Esophagus muscularis mucosa (tissue), 4 donors: Measurements from ENCODE around the gene ACER1. TPM values are rescaled to one million over a fixed set of nuclear protein-coding genes. Genes with fewer than 3 reads are reported as not detected.

ENCODE experiments used
- DNase-seq: peaks from one replicate; pipeline ENCODE4 v3.0.0-alpha.2; 2017; ENCODE audit errors: extremely low spot score
- H3K27ac ChIP-seq, 4 donors: fragments of 200-600 bp; sonication (generic); replicated peaks in 1 of 4; 1 replicate in 3 of 4; 2 replicates in 1 of 4; pipeline ENCODE4 v1.5.1; 2016 to 2019; ENCODE audit warnings: mild to moderate bottlenecking in 1 of 4
- H3K27me3 ChIP-seq, 4 donors: fragments of 200-600 bp; sonication (generic); one replicate each; pipeline versions ENCODE4 v1.5.1 to v1.6.0; 2016 to 2019
- H3K36me3 ChIP-seq, 4 donors: fragments of 200-600 bp; sonication (generic); one replicate each; pipeline ENCODE4 v1.5.1; 2016 to 2019
- H3K4me1 ChIP-seq, 4 donors: fragments of 200-600 bp; sonication (generic); one replicate each; pipeline ENCODE4 v1.5.1; 2016 to 2019
- H3K4me3 ChIP-seq, 4 donors: fragments of 200-600 bp; sonication (generic); 1 replicate in 2 of 4; 2 replicates in 2 of 4; pipeline ENCODE4 v1.5.1; 2016 to 2019; ENCODE audit warnings: mild to moderate bottlenecking in 4 of 4, moderate library complexity in 1 of 4
- H3K9me3 ChIP-seq, 4 donors: fragments of 200-600 bp; sonication (generic); 1 replicate in 3 of 4; 2 replicates in 1 of 4; pipeline ENCODE4 v1.5.1; 2016 to 2019
- CTCF ChIP-seq, 3 experiments: fragments of 200-600 bp in 2 of 3; fragments of 450-650 bp in 1 of 3; sonication (generic) in 2 of 3; IDR thresholded peaks; one replicate each; pipeline ENCODE4 v1.5.1; 2017 to 2019; ENCODE audit warnings: antibody characterized with exemption in 3 of 3, mild to moderate bottlenecking in 2 of 3, moderate library complexity in 1 of 3
- EP300 ChIP-seq: sonication (generic); formaldehyde crosslinking; IDR thresholded peaks from one replicate; pipeline ENCODE4 v1.6.1; 2017; ENCODE audit warnings: antibody characterized with exemption
- POLR2A ChIP-seq: fragments of 450-650 bp; IDR thresholded peaks from one replicate; pipeline ENCODE4 v1.6.1; 2017; ENCODE audit warnings: antibody characterized with exemption, moderate library complexity, mild to moderate bottlenecking, low read depth
- POLR2AphosphoS5 ChIP-seq, 2 donors: sonication (generic); formaldehyde crosslinking; IDR thresholded peaks; one replicate each; pipeline ENCODE4 v1.6.1; 2017; ENCODE audit warnings: antibody characterized with exemption in 2 of 2
- WGBS: methylation state at CpG from one replicate; pipeline ENCODE4 v1.1.5; 2018; 5-methylcytosine and 5-hydroxymethylcytosine counted together
- intact Hi-C: fragments of 100-400 bp; cut with DNase I; formaldehyde crosslinking; loops from one replicate; pipeline ENCODE4 v1.15.1; 2023
- total RNA-seq, 4 donors: library from RNA; depleted of rRNA; stranded (reverse); fragments of >200 nt; gene quantifications; one replicate each; pipeline versions ENCODE4 v1.1.0 to v1.2.1, GENCODE V29; 2016

ACER1 gene
- total RNA-seq, 4 donors from 2014 or later: not detected

DNA sequence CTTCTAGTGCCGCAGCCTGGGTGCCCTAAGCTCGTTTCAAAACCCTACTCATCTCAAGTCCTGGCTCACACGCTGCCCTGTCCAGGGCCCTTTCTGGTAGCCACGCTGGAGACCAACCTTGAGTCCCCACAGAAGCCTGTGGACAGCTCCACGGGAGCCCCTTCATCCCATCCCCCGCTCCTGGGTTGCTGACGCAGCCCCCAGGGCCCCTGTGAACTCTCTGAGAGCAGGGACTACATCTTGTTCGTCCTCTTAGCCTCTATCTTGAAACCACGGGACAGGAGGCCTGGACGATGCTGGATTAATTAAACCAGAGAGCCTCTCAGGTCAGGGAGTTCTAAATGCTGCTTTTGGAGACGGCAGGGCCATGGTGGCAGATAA lies 61.0 kb downstream of the ACER1 start:
- Histone ChIP-seq H3K9me3 (no peaks in the 10 kb centered on the region), H3K27ac (peak overlapping the region; percentile 85 to 93 (median 89)), H3K4me3 (peak overlapping the region; percentile 39 to 52 (median 44)), H3K4me1 (peaks cover 76 to 100% (median 94%) of the 10 kb centered on the region in 4 donors), H3K36me3 (peaks cover 17 to 37% (median 27%) of the 10 kb centered on the region in 4 donors), H3K27me3 (no peaks in the 10 kb centered on the region)
- intact Hi-C loops: loop anchor here (10.0 kb wide), 1 partner anchor 228 kb away; no protein-coding TSS in a partner anchor
- TF ChIP-seq CTCF (IDR thresholded peaks at IDR 0.05): no peak
- TF ChIP-seq POLR2A: no peak
- no peak for TF ChIP-seq POLR2AphosphoS5 (IDR thresholded peaks at IDR 0.05)
- no peak for TF ChIP-seq EP300
- no peak for DNase-seq
- WGBS: 52% methylated on average over 10 of the region's 11 CpGs

DNA sequence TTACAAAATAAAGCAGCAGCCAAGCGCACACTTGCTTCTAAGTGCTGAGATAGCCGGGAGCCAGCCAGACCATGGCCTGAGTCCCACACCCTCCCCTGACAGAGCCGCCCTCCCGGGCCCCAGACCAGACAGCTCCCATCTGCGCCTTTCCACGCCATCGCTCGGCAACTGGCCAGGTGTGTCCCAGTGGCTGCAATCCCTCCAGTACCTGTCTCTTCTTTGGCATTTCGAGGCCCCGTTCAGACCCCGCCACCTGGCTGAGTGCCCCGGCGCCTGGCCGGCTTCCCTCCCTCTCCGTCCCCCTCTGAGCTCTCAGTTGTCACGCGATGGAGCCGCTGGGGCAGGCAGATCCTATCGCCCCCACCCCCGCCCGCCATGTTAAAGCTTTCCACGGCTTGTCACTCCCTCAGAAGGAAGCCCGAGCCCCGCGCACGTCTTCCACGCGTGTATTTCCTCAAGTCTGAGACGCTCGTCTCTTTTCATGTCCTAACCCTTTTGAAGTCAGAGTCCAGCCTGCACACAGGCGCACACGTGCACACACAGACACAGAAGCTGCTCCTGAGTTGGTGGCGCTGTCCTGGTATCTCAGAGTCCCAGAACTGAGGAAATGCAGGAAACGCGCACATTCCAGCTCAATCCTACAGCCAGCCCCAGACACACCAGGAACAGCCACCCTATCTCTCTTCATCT lies 61.5 kb downstream of the ACER1 start:
- intact Hi-C loops: loop anchor here (10.0 kb wide), 1 partner anchor 227 kb away; no protein-coding TSS in a partner anchor
- 21% methylated on average over 34 of the region's 35 CpGs for WGBS
- no peak for TF ChIP-seq POLR2A
- peak in 1 of 2 donors; percentile 30 for TF ChIP-seq POLR2AphosphoS5 (IDR thresholded peaks at IDR 0.05)
- no peak for TF ChIP-seq CTCF (IDR thresholded peaks at IDR 0.05)

GRCh38 chr19:6271251-6271650 lies 62.2 kb downstream of the ACER1 start:
- H3K9me3 ChIP-seq: no peaks in the 10 kb centered on the region
- TF ChIP-seq CTCF (IDR thresholded peaks at IDR 0.05): no peak
- TF ChIP-seq EP300: no peak
- TF ChIP-seq POLR2A: no peak
- TF ChIP-seq POLR2AphosphoS5 (IDR thresholded peaks at IDR 0.05): no peak
- H3K27ac ChIP-seq: peak overlapping the region; percentile 85 to 93 (median 89)
- peaks cover 17 to 45% (median 32%) of the 10 kb centered on the region in 4 donors for H3K36me3 ChIP-seq
- intact Hi-C loops: loop anchor here (10.0 kb wide), 1 partner anchor 226 kb away; no protein-coding TSS in a partner anchor
- H3K4me1 ChIP-seq: peaks cover 65 to 90% (median 84%) of the 10 kb centered on the region in 4 donors
- DNase-seq: no peak
- 38% methylated on average over 7 of the region's 9 CpGs for WGBS
- peak overlapping the region; percentile 39 to 52 (median 44) for H3K4me3 ChIP-seq
- H3K27me3 ChIP-seq: no peaks in the 10 kb centered on the region

More for the DNA sequence above, 61.5 kb downstream of the ACER1 start:
- H3K4me3 ChIP-seq: peak overlapping the region; percentile 39 to 52 (median 44)
- H3K36me3 ChIP-seq: peaks cover 17 to 39% (median 31%) of the 10 kb centered on the region in 4 donors
- peaks cover 71 to 97% (median 90%) of the 10 kb centered on the region in 4 donors for H3K4me1 ChIP-seq
- DNase-seq: peak; percentile 96
- no peaks in the 10 kb centered on the region for H3K9me3 ChIP-seq
- H3K27ac ChIP-seq: peak overlapping the region; percentile 85 to 93 (median 89)
- H3K27me3 ChIP-seq: no peaks in the 10 kb centered on the region

DNA sequence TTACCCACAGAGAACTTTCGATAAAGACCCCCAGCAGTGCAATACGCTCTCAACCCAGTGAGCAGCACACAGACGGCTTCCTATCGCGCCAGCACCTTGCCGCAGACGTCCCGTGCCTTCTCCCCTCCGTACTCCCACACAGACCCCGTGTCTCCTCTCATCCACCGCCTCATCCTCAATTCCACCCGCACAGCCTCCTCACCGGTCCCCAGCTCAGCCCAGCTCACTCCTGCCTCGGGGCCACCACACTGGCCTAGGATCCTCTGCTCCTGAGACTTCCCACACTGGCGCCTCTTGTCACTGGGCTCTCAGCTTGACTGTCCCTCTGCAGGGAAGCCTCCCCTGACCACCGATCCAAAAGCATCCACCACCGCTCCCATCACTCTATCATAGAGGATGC lies 62.6 kb downstream of the ACER1 start:
- Histone ChIP-seq H3K36me3 (peaks cover 17 to 45% (median 32%) of the 10 kb centered on the region in 4 donors), H3K4me1 (peaks cover 61 to 86% (median 80%) of the 10 kb centered on the region in 4 donors), H3K9me3 (no peaks in the 10 kb centered on the region), H3K4me3 (peak overlapping the region in 3 of 4 donors; percentile 39 to 52 (median 41)), H3K27me3 (no peaks in the 10 kb centered on the region), H3K27ac (peak overlapping the region; percentile 85 to 93 (median 89))
- intact Hi-C loops: loop anchor here (10.0 kb wide), 1 partner anchor 226 kb away; no protein-coding TSS in a partner anchor
- WGBS: 91% methylated on average over 17 of the region's 17 CpGs
- no peak for TF ChIP-seq EP300
- TF ChIP-seq POLR2A: no peak
- no peak for TF ChIP-seq CTCF (IDR thresholded peaks at IDR 0.05)
- no peak for TF ChIP-seq POLR2AphosphoS5 (IDR thresholded peaks at IDR 0.05)
- no peak for DNase-seq
